ENCODE measurements around the gene IL6.

GRCh38 chr7:22700559-22701002 lies 26.4 kb upstream of the IL6 start:
- TF ChIP-seq CTCF (IDR thresholded peaks at IDR 0.05) (no peak), USF2 (CRISPR knock-in tag; IDR thresholded peaks at IDR 0.05) (no peak), SP1 (CRISPR knock-in tag; conservative IDR thresholded peaks at IDR 0.05) (no peak), FOXP4 (CRISPR knock-in tag; IDR thresholded peaks at IDR 0.05) (no peak)

Measured in WTC11 (cell line).